ENCODE results near the gene TOMM7.
"Not testable (repeated sequence)": the region's sequence is repeated elsewhere in the genome, so short reads cannot be mapped to it uniquely, and the experiment has no call there.

- TF ChIP-seq, protein P1, sequence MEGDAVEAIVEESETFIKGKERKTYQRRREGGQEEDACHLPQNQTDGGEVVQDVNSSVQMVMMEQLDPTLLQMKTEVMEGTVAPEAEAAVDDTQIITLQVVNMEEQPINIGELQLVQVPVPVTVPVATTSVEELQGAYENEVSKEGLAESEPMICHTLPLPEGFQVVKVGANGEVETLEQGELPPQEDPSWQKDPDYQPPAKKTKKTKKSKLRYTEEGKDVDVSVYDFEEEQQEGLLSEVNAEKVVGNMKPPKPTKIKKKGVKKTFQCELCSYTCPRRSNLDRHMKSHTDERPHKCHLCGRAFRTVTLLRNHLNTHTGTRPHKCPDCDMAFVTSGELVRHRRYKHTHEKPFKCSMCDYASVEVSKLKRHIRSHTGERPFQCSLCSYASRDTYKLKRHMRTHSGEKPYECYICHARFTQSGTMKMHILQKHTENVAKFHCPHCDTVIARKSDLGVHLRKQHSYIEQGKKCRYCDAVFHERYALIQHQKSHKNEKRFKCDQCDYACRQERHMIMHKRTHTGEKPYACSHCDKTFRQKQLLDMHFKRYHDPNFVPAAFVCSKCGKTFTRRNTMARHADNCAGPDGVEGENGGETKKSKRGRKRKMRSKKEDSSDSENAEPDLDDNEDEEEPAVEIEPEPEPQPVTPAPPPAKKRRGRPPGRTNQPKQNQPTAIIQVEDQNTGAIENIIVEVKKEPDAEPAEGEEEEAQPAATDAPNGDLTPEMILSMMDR (IDR thresholded peaks at IDR 0.05): not testable (repeated sequence)
- not testable (repeated sequence) for TF ChIP-seq POLR2AphosphoS5 (IDR thresholded peaks at IDR 0.05); POLR2A (IDR thresholded peaks at IDR 0.05; ENCODE audit: low read depth)
Observed at GRCh38 chr7:22850394-22850793, 27.7 kb upstream of the TOMM7 start.
